Measurements from ENCODE around the gene FCHSD1. TPM values are rescaled to one million over a fixed set of nuclear protein-coding genes. Genes with fewer than 3 reads are reported as not detected.

The FCHSD1 gene
- total RNA-seq, 1 experiment from 2014 or later, result 8.5 TPM

DNA sequence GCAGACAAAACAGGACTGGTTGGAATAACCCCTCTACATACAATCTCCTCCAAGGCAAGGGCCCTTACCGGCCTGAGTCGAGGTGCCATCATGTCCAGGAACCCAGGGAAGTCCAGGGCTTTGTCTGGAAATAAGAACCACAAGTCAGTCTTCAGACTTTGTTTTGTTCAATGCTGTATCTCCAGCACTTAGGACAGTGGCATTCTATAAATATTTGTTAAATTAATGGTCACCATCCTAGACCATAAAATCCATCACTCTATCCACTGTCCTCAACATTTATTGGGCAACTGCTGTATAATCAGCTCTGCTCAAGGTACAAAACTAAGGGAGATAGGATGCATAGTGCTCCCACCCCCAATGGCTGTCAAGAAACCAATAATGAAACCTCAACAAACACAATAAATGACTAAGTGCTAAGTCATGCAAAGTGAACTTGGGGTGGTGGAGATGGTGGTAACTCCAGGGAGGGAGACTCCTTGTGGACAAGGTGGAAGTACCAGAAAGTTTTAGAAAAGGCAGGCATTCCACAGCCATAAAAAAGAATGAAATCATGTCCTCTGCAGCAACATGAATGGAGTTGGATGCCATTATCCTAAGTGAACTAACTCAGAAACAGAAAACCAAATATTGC lies 9.5 kb downstream of the FCHSD1 start:
- peak; percentile 56 for DNase-seq (ENCODE audit: low read depth)

DNA sequence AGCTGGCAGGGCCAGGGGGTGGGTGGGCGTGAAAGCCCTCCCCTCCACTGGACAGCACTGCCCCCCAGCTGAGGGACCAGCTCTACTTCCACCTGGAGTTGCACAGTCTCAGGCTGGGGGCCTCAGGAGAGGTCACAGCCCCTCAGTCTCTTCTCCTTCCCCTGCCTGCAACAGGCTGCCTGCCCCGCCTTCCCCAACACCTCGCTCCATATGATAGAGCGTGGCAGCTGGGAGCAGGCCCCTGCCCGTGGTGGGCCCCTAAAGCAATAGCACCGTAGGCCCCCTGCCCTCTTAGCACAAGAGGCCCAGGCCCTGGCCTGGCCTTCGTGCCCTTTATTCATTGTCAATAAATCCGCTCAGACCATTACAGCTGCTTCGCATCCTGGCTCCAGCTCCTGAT lies 10.5 kb downstream of the FCHSD1 start:
- no peak for DNase-seq (ENCODE audit: low read depth)

DNA sequence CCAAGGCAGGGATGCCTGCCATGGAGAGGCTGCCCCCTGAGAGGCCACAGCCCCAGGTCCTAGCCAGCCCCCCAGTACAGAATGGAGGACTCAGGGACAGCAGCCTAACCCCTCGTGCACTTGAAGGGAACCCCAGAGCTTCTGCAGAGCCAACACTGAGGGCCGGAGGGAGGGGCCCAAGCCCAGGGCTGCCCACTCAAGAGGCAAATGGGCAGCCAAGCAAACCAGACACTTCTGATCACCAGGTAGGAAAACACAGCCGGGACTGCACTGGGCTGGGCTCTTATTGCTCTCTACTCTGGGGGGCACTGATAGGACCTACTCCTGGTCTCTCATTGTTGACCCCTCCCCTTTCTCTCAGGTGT lies 11.2 kb downstream of the FCHSD1 start:
- no peak for DNase-seq (ENCODE audit: low read depth)

DNA sequence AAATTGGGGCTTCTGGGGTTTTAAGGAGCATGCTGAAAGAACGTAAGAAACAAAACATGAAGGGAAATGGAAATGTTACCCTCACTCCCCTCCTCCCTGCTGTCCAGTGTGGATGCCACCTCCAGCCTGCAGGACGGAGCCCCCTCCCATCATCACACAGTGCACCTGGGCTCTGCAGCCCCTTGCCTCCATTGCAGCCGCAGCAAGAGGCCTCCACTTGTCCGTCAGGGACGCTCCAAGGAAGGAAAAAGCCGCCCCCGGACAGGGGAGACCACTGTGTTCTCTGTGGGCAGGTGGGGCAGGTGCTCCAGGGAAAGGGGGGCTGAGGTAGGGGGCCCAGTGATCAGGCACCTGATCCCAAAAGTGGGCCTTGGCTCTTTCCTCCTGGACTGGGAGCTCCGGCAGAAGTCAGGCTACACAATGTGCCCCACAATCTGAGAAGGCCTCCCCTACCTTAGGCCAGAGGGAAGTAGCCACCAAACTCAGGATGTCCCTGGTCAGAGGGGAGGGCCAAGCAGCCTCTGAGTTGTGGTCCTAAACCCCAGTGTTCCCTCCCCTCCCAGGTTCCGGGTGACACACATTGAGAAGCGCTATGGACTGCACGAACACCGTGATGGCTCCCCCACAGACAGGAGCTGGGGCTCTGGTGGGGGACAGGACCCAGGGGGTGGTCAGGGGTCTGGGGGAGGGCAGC lies 11.7 kb downstream of the FCHSD1 start:
- DNase-seq (ENCODE audit: low read depth), result no peak

- DNase-seq (ENCODE audit: low read depth), result no peak
These were observed 12.4 kb downstream of the FCHSD1 start for GRCh38 chr5:141638771-141639170.

DNA sequence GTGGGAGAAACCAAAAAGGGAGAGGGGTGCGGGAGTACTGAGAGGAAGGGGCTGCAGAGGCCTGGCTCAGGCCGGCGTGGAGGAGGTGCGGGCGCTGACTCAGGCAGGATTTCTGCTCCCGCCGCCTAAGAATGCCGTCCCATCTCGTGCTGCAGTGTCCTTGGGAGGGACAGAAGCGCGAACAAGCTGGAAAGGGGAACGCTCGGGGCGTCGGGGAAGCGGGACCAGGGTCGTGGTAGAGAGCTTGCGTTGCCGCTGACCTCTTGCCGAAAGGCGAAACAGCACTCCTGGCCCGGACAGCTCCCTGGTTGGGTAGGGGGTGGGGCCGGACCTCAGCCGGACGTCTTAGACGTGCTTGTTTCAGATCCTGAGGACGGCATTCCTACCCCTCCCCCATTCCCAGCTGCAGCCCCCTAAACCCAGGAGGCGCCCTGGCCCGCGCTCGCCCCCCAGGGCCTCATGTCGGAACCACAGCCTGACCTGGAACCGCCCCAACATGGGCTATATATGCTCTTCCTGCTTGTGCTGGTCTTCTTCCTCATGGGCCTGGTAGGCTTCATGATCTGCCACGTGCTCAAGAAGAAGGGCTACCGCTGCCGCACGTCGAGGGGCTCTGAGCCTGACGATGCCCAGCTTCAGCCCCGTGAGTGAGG lies 13.3 kb downstream of the FCHSD1 start:
- DNase-seq (ENCODE audit: low read depth), result peak; percentile 42

GRCh38 chr5:141637123-141637766 lies 14.0 kb downstream of the FCHSD1 start:
- no peak for DNase-seq (ENCODE audit: low read depth)

DNA sequence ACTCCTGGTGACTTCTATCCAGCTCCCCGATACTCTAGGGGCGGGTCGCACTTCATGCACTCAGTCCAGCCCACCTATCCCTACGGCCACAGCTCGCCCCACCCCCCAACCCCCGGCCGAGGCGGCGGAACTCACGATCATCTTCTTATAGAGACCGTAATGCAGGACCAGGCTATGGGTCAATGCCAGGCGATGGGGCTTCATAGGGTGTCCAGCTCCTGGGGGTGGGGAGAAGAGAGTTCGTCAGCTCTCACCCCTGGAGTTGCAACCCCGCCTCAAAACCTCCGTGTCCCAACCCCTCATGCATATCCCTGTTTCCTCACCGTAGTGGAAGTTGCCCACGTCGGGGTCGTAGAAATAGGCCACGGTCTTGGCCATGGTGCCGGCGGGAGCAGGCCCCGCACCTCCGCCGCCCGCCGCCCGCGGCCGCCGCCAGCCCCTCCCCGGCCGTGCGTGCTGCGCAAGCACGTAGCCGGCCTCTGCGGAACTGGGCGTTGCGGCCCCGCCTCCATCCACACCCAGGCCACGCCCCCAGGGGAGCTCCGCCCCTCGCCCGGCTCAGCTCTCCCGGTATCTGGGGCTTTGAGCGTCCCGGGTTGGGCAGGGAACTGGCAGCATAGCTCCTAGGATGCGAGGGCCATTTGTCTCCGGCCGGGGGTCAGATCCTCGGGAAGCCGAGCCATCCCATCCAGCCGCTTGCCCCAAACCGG lies 14.7 kb downstream of the FCHSD1 start, which contains the start of the genes HDAC3 and RELL2:
TSS of gene HDAC3 (minus strand) at position 437 of the 710 bp plus-strand sequence. CDS start at position 378, 59 bp downstream.
TSS of gene RELL2 (plus strand) at position 585 of the 710 bp plus-strand sequence. CDS start 1,229 bp downstream, outside the sequence.
- peak; percentile 83 for DNase-seq (ENCODE audit: low read depth)

GRCh38 chr5:141636106-141636412 lies 15.2 kb downstream of the FCHSD1 start:
- no peak for DNase-seq (ENCODE audit: low read depth)

GRCh38 chr5:141635646-141636045 lies 15.6 kb downstream of the FCHSD1 start:
- DNase-seq (ENCODE audit: low read depth), result no peak

- no peak for DNase-seq (ENCODE audit: low read depth)
These were observed 16.5 kb downstream of the FCHSD1 start for GRCh38 chr5:141634720-141635119.

GRCh38 chr5:141633871-141634561 lies 17.2 kb downstream of the FCHSD1 start:
- no peak for DNase-seq (ENCODE audit: low read depth)

DNA sequence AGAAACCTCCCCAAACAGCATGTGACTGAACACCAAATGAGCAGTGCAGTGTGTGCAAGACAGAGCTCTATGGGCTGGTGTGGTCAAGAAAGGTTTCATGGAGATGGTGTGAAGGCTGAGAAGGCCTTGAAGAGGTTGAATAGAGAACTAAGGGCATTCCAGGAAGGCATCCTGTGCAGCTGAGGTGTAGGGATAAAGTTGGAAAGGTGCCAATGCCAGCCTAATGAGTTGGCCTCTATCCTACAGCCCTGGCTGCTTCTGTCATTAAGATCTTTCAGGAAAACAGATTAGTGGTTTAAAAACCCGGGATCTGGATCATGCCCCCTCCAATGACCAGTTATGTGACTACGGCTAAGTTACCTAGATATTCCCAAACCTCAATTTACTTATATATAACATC lies 18.6 kb downstream of the FCHSD1 start:
- no peak for DNase-seq (ENCODE audit: low read depth)

- DNase-seq (ENCODE audit: low read depth), result no peak
These were observed 20.6 kb downstream of the FCHSD1 start for GRCh38 chr5:141630570-141631140.

DNA sequence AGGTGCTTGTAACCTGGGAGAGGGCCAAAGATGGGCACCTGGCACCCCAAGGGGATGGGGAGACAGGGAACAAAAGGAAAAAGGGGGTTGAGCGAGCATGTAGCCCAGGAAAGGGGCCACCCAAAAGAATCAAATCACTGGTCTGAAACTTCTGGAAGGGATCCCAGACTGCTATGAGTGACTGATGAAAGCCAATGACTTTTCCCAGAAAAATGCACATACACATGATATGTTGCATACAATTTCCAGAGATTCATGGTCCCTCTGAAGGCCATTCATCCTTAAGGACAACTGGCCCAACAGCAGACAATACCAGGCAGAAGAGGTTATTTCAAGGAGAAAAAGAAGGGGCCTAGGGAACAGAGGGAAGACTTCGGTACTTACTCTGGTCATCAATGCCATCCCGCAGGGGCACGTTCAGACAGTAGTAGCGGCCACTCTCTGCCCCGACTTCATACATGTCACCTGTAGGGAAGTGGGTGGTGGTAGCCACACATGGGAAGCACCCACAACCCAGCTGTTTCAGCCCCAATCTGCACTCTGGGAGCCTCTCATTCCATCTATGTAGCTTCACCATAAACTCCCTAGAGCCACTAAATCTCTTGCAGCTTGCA lies 22.9 kb downstream of the FCHSD1 start:
- no peak for DNase-seq (ENCODE audit: low read depth)

GRCh38 chr5:141623611-141624010 lies 27.6 kb downstream of the FCHSD1 start:
- no peak for DNase-seq (ENCODE audit: low read depth)

DNA sequence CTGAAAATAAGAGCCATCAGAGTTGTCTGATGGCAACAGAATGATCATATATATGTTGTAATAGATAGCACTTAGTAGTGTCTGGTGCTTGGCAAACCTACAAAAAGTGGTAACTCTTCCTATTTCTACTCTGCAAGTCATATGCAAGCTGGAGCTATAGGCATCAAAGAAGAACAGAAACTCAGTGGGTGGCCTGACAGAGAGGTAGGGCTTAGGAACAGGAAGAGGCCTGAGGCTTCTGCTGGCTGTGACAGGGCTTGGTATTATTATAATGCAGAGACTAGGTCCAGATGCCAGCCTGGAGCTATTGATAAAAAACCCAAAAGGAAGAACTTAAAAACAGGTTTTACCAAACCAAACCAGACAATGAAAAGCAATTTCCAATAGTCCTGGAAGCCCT lies 28.0 kb downstream of the FCHSD1 start:
- DNase-seq (ENCODE audit: low read depth), result no peak

DNA sequence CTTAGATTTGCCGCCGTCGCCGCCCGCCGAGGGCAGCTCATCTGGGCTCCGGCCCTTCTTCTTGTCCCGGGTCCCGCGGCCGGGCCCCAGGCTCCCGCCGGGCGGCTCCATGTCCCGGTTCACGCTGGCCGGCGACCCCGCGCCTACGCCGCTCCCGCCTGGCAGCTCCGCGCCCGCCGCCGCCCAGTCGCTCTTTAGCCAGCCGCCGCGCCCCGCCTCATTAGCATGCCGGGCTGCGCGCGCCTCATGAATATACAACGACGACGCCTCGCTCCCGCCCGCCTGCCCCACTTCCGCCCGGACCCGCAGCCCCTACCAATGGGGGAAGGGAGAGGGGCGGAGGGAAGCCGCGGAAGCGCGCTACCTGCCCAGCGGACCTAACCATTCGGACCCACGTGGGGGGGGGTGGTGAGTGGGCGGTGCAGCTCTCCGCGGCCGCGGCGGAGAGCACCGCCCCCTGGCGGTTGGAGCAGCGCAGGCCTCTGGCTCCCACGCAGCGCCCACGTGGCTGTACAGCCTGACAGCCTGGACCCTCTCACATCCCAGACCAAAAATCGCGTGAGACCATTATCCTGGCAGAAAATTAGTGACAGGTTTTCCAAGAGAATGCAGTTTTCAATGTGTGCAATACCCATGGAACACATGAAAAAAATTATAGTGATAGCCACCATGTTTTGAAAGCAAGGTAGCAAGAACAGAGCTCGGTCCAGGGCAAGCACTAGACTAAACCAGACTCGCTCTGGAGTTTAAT lies 32.2 kb downstream of the FCHSD1 start, which contains the start of gene DIAPH1:
TSS of gene DIAPH1 (minus strand) at position 197 of the 751 bp plus-strand sequence. CDS start at position 111, 86 bp downstream.
- DNase-seq (ENCODE audit: low read depth), result peak; percentile 93

DNA sequence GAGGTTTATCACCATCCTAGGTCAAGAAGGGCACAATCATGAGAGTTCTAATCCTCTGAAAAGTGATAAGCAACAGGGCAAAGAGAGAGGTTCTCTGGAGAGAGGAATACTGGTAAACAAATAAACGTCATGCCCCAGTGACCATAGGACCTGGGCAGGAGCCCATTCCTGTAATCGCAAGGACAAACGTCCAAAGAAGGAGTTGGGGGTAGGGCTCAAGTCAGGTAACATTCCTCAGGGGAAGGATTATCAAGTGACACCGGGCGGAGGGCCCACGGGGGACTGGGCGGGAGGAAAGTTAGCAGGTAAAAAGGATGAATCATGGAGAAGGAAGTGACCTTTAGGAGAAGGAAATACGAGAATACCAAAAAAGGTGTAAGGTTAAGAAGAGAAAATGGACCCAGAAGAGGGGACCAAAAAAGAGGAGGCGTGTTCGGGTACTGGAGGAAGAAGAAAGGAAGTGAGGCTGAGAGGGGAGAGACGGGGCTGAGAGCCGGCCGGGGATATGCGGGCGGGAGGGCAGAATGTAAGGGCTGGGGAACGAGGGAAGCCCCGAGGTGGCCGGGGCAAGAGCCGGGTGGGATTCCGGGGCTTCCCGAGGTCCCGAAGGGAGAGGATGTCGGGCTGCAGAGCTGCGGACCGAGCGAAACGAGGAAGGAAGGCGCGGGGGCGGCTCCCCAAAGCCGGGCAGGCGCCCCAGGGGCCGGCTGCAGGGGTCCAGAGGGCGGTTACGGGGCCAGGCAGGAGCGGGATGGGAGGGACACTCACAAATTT lies 33.0 kb downstream of the FCHSD1 start:
- peak; percentile 34 for DNase-seq (ENCODE audit: low read depth)

Measured in RPMI7951 (cell line).